ENCODE data around the gene LGMN. TPM values are rescaled to one million over a fixed set of nuclear protein-coding genes. Genes with fewer than 3 reads are reported as not detected.

LGMN gene
- total and polyA plus RNA-seq, 2 experiments from 2014 or later = 60.0 to 83.5 TPM

GRCh38 chr14:92709340-92710000 is 39.0 kb downstream of the LGMN start:
- Histone ChIP-seq H3K9me2 (ENCODE audit: insufficient read depth) (no peaks in the 10 kb centered on the region), H3K27ac (ENCODE audit: low read depth) (no peak overlapping the region), H3K4me2 (no peak overlapping the region), H2AFZ (no peak overlapping the region), H3K36me3 (ENCODE audit: insufficient read depth) (peaks cover 3% of the 10 kb centered on the region), H3K79me2 (replicated peaks; ENCODE audit: insufficient read depth) (no peaks in the 10 kb centered on the region), H3K4me3 (no peak overlapping the region), H4K20me1 (replicated peaks; ENCODE audit: insufficient read depth) (peaks cover 5% of the 10 kb centered on the region; the same call in 1 of the 2 replicates), H3K27me3 (ENCODE audit: insufficient read depth) (no peaks in the 10 kb centered on the region), H3F3A (replicated peaks; ENCODE audit: low read depth) (no peaks in the 10 kb centered on the region), H3K4me1 (ENCODE audit: insufficient read depth) (no peaks in the 10 kb centered on the region)
- H3K4me3 Mint-ChIP-seq = no peak overlapping the region
- peaks cover 23% of the 10 kb centered on the region for H3K36me3 Mint-ChIP-seq (ENCODE audit: low read depth)
- H3K27ac Mint-ChIP-seq = peak overlapping the region; percentile 49
- no peak for TF ChIP-seq ZNF114 (CRISPR knock-in tag; IDR thresholded peaks at IDR 0.05)
- TF ChIP-seq EZH2 (IDR thresholded peaks at IDR 0.05; ENCODE audit: low read depth, unreplicated experiment) = no peak
- no peak for TF ChIP-seq ZNF331 (CRISPR knock-in tag; IDR thresholded peaks at IDR 0.05; ENCODE audit: low read depth)
- TF ChIP-seq EZH2phosphoT487 (IDR thresholded peaks at IDR 0.05; ENCODE audit: unreplicated experiment) = no peak
- no peak for TF ChIP-seq ZNF462 (CRISPR knock-in tag; IDR thresholded peaks at IDR 0.05)
- no peak for TF ChIP-seq NANOG (IDR thresholded peaks at IDR 0.05; ENCODE audit: borderline replicate concordance)
- TF ChIP-seq CTCF (conservative IDR thresholded peaks at IDR 0.05; ENCODE audit: low read depth in 2 of 2) = no peak
- TF ChIP-seq JUNB (IDR thresholded peaks at IDR 0.05; ENCODE audit: unreplicated experiment) = no peak
- TF ChIP-seq CREB1 (CRISPR knock-in tag; IDR thresholded peaks at IDR 0.05; ENCODE audit: low read depth) = no peak
- no peak for TF ChIP-seq ETS1 (IDR thresholded peaks at IDR 0.05)
- TF ChIP-seq STAT1 (IDR thresholded peaks at IDR 0.05; ENCODE audit: unreplicated experiment) = no peak
- TF ChIP-seq REST (IDR thresholded peaks at IDR 0.05; ENCODE audit: unreplicated experiment) = no peak
- no peak for TF ChIP-seq POLR2AphosphoS5 (IDR thresholded peaks at IDR 0.05; ENCODE audit: low read depth)
- no peak for ATAC-seq
- H3K9me3 Mint-ChIP-seq = no peaks in the 10 kb centered on the region
- peaks cover 2% of the 10 kb centered on the region; the same call in 1 of the 3 replicates for H3K4me1 Mint-ChIP-seq
- DNase-seq (ENCODE audit: low spot score) = no peak
- H3K27me3 Mint-ChIP-seq (ENCODE audit: insufficient read depth, low read depth, poor library complexity) = peaks cover 4% of the 10 kb centered on the region

All from GM23338 (cell line).